HG03469 (cell line): ENCODE results near the gene MAFB.

Experiments
- ATAC-seq: cut with Tn5 transposase; IDR thresholded peaks from one replicate; pipeline ENCODE4 v1.9.1; 2021; ENCODE audit warnings: mild to moderate bottlenecking, moderate library complexity, moderate number of reproducible peaks; ENCODE audit not compliant: unreplicated experiment

MAFB gene

GRCh38 chr20:40663304-40663790 lies 25.7 kb downstream of the MAFB start:
- no peak for ATAC-seq

- ATAC-seq = no peak
Observed at GRCh38 chr20:40659567-40659966, 29.5 kb downstream of the MAFB start.

- ATAC-seq = no peak
Observed at GRCh38 chr20:40658509-40658908, 30.5 kb downstream of the MAFB start.

- no peak for ATAC-seq
Observed at GRCh38 chr20:40657526-40657925, 31.5 kb downstream of the MAFB start.

- ATAC-seq = no peak
Observed at GRCh38 chr20:40655451-40655850, 33.6 kb downstream of the MAFB start.

- no peak for ATAC-seq
Observed at GRCh38 chr20:40654876-40655275, 34.2 kb downstream of the MAFB start.

GRCh38 chr20:40652441-40652987 lies 36.5 kb downstream of the MAFB start:
- ATAC-seq = no peak

DNA sequence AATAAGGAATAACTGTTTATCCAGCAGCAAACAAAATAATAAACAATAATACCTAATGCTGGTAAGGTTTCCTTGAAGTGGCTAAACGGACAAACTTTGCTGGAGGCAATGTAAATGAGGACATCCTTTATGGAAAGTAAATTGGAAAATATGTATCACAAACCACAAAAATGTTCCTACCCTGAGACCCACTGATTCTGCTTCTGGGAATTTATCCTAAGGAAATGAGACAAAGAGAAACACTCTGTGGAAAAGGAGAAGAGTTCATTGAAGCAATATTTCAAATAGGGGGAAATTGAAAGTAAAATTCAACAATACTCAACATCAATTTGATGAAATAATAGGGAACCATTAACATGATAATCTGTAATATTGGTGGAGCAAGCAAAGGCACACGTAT lies 37.9 kb downstream of the MAFB start:
- ATAC-seq = no peak

DNA sequence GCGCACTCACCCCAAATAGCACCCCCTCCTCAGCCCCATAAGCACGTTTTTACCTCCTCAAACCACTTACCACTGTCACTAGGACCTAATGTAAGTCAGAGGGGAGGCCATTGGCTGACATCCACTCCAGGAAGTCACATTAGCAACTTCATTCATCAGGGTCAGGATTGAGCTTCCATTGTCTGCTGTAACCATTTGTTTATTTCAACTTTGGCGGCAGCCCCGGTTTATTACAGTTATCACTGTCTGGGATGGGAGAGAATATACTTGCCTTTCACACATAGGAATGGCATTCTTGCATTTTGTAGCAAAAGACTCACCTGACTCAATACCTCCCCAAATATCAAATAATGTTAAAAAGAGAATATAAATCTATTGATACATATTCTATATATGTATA lies 38.3 kb downstream of the MAFB start:
- ATAC-seq = no peak

DNA sequence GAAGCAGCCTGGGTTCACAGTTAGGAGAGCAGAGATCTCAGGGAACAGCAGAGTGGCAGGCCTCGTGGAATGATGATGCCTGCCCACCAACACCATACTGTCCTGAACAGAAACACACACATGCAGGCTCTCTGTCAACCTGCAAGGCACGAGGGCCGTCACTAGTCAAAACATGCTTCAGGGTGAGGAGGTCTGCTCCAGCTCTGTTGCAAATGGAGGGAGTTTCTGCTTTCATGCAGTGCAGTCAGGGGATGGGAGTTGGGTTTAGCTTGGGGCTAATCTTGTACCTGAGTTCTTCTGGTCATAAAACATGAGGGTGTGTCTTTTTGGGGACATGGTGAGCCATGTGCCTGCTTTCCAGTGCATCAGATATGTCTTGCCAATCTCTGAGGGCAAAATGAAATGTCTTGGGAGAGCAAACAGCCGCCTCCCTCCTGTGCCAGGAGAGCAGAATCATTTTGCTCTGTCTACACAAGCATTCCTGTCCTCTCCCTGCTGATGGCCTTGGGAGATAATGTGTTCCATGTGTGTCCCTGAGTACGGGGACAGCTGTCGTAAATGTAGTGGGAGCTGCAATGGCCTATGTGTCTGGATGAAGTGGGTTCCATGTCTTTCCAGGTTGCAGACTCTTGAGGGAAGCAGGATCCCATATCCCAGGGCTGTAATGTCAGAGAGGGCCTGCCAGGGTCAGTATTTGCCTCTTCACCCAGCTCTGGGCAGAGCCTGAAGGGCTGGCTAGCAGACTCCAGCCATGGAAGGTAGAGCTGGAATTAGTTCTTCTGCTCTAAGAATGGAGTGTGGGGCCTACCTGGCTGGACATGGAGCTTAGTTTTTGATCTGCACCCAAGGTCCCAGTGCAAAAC lies 40.6 kb downstream of the MAFB start:
- ATAC-seq = no peak

DNA sequence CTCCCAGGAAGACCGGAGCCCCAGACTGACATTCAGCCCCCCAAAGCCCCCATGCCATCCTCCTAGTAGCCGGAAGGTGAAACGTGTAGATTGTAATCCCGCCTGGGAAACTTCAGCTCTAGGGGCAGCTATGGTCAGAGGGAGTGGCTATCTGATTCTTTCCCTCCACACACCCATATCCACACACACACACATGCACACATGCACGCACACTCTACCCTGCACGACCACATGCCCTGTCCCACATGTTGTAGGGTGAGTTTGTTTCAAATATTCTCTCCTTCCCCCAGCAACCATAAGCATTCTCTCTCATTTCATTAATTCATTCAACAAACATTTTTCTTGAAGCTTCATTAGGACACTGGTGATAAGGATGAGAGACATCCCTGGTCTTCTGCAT lies 42.2 kb downstream of the MAFB start:
- no peak for ATAC-seq

GRCh38 chr20:40646361-40646760 lies 42.7 kb downstream of the MAFB start:
- ATAC-seq = no peak

DNA sequence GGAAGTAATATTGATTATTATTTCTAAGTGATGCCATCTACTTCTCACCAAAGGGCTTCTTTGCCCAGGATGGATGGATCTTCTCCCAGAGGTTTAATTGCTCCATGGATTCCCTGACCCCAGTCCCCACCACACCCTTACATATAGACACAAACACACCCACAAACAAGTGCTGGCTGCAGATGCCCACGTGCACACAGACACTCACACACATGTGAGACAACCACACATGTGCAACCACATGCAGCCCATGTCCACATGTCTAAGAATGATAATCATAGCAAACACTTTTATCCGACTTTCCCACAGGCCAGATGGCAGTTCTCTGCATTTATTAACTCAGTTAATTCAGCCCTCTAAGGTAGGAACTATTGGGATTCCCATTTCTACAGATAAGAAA lies 44.2 kb downstream of the MAFB start:
- no peak for ATAC-seq

DNA sequence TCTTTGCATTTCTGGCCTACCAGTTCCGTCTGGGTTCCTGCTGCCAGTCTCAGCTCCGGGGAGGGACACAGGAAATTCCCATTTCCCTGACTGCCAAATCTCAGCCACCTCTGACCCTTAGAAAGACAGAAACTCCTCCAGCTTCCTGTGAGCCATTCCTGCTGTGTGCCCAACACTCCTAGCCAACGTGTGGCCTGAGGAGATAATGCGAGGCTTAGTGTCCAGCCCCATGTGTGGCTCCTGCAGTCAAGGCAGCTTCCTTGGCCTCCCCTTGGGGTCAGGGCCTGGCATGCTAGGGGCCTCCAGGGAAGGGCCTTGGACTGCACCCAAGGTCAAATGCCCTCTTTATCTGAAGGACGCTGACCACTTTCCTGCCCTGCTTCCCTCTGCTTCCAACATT lies 45.1 kb downstream of the MAFB start:
- ATAC-seq = no peak

GRCh38 chr20:40641809-40642208 lies 47.2 kb downstream of the MAFB start:
- ATAC-seq = no peak

DNA sequence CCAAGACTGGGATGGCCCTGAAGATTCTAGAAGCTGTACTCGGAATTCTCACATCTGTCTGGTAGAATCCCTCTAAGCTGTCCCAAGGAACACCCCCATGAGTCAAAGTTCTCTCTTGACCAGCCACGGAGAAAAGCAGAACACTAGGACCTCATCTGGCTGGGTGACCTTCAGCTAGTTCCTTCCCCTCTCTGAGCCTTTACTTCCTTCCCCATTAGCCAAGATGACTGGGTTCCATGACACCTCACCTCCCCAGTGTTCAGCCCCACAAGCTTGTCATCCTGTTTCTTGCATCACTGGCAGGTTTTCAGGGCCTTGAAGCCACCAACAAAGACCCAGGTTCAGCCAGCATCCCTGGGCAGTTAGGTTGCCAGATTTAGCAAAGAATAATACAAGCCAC lies 47.8 kb downstream of the MAFB start:
- no peak for ATAC-seq

GRCh38 chr20:40640667-40641066 lies 48.4 kb downstream of the MAFB start:
- ATAC-seq = no peak

GRCh38 chr20:40639676-40640355 lies 49.2 kb downstream of the MAFB start:
- no peak for ATAC-seq

GRCh38 chr20:40639132-40639531 lies 49.9 kb downstream of the MAFB start:
- no peak for ATAC-seq

GRCh38 chr20:40638414-40638813 lies 50.6 kb downstream of the MAFB start:
- ATAC-seq = no peak

- ATAC-seq = no peak
Observed at GRCh38 chr20:40637176-40637575, 51.9 kb downstream of the MAFB start.

DNA sequence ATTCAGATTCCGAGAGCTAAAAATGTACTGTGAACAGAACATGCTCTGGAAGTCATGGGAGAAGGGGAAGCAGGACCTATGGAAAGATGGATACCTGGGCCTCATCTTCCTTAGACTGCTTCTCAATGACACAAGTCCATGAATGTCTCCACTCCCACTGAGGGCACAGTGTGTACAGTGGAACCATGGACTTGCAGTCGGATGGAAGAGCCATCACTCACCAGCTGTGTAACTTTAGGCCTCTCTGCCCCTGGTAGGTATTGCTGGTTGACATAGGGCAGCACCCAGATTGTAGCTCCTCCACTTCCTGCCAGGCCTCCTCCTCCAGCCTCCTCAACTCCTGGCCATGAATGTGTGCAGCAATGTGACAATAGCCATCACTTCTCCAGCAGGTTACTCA lies 52.5 kb downstream of the MAFB start:
- ATAC-seq = no peak
